ENCODE measurements around the gene FIZ1.
"Not testable (repeated sequence)": the region's sequence is repeated elsewhere in the genome, so short reads cannot be mapped to it uniquely, and the experiment has no call there.

FIZ1 gene

DNA sequence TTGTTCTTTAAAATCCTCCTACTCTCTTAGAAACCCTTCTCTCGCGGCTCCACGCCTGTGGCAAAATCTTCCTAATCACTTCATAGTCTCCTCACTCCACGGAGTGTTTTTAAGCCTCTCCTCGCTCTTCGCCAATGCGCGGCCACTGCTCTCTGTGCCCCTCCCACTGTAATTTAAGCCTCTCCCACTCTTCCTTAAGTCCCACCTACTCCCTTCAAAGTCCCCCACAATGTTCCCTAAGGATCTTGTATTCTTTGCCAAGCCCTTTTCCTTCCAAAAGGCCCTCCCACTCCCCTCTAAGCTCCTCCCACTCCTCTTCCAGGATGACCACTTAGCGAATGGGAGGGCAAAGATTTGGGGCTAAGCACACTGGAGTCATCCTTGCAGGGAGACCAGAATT is 1.3 kb downstream of the FIZ1 start:
- peaks cover 39% of the 10 kb centered on the region for H3K4me1 Mint-ChIP-seq
- peaks cover 9 to 15% of the 10 kb centered on the region in 2 donors for H3K9me3 Mint-ChIP-seq
- ATAC-seq: no peak
- no peaks in the 10 kb centered on the region for H3K27me3 Mint-ChIP-seq
- DNase-seq: no peak
- H3K27ac Mint-ChIP-seq: no peak overlapping the region
- H3K4me3 Mint-ChIP-seq: no peak overlapping the region

DNA sequence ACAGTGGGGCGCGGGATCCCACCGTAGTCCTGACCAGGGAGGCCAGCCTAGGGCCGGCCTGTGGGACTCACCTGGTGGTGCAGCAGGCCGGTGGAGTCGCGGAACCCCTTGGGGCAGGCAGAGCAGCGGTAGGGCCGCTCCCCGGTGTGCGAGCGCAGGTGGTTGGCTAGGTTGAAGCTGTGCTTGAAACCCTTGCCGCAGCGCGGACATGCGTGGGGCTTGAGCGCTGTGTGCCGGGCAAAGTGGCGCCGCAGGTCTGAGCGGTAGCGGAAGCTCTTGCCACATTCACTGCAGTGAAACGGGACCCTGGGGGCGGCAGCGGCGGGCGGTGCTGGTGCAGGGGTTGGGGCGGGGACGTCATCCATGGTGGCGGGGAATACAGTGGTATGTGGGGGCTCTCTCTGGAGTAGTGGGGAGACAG is 1.8 kb downstream of the FIZ1 start:
- Mint-ChIP-seq H3K9me3 (peaks cover 9 to 15% of the 10 kb centered on the region in 2 donors), H3K27ac (no peak overlapping the region), H3K4me3 (no peak overlapping the region), H3K4me1 (peaks cover 39% of the 10 kb centered on the region), H3K27me3 (no peaks in the 10 kb centered on the region)
- no peak for DNase-seq
- no peak for ATAC-seq

GRCh38 chr19:55596304-55596703 is 3.0 kb downstream of the FIZ1 start:
- no peak for ATAC-seq
- H3K27me3 Mint-ChIP-seq: no peaks in the 10 kb centered on the region
- peak overlapping the region in 1 of 2 donors; percentile 27 for H3K27ac Mint-ChIP-seq
- H3K9me3 Mint-ChIP-seq: peaks cover 9 to 15% of the 10 kb centered on the region in 2 donors
- H3K4me3 Mint-ChIP-seq: no peak overlapping the region
- DNase-seq: no peak
- peaks cover 28% of the 10 kb centered on the region for H3K4me1 Mint-ChIP-seq

DNA sequence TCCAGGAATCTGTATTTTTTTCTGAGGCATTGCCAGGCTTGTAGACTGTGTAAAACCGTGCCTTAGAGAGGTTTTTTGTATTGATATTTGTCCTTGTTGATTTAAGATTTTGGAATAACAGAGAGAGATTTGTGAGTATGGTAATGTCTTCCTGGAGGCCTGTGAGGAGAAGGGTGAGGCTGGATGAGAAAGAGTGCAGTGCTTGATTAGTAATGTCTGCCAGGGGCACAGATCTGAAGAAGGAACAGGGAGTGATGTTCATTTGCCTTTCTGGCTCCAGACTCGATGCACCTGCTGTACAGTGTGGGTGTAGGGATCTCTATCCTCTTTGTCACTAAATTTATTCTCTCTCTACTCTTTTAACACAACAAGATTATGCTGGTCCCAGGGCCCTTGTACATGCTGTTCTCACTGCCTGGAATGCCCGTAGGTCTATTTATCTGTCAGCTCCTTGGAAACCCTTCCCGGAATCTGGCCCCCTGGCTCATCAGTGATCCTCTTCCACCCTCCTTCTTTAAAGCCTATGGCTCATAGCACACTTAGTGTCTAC is 4.2 kb downstream of the FIZ1 start:
- Mint-ChIP-seq H3K4me1 (peaks cover 22% of the 10 kb centered on the region), H3K27ac (no peak overlapping the region), H3K9me3 (peaks cover 9 to 15% of the 10 kb centered on the region in 2 donors), H3K4me3 (no peak overlapping the region), H3K27me3 (no peaks in the 10 kb centered on the region)
- ATAC-seq (no peak), DNase-seq (no peak)

GRCh38 chr19:55593096-55593772 is 6.1 kb downstream of the FIZ1 start:
- no peak for DNase-seq
- peak; percentile 55 for ATAC-seq
- Mint-ChIP-seq H3K9me3 (peaks cover 4 to 10% of the 10 kb centered on the region in 2 donors), H3K4me3 (no peak overlapping the region), H3K27ac (no peak overlapping the region), H3K27me3 (no peaks in the 10 kb centered on the region), H3K4me1 (peaks cover 14% of the 10 kb centered on the region)

DNA sequence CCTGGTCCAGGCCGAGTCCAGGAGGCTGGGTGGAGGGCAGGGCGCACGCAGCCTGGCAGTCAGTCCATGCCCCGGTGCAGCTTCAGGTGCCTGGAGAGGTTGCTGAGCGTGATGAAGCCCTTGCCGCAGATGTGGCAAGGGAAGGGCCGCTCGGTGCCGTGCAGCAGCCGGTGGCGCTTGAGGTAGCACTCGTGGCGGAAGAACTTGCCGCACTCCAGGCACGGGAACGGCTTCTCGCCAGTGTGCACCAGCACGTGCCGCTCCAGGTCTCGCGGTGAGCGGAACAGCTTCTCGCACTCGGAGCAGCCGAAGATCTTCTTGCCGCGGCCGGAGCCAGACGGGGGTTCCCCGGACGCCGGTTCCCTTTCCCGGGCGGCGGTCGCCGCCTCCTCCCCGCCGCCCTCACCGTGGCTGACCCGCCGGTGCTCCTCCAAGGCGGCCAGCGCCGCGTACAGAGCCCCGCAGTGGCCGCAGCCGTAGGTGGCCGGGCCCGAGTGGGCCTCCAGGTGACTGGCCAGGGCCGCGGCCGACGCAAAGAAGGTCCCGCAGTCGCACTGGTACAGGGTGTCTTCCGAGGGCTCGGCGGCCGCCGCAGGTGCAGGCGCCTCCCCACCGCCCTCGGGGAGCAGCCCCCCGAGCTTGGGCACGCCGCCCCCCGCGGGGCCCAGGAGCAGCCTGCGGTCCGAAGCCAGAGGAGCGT is 6.8 kb downstream of the FIZ1 start:
- no peak overlapping the region for H3K27ac Mint-ChIP-seq
- peaks cover 4 to 10% of the 10 kb centered on the region in 2 donors for H3K9me3 Mint-ChIP-seq
- DNase-seq (no peak), ATAC-seq (no peak)
- H3K4me3 Mint-ChIP-seq: no peak overlapping the region
- H3K27me3 Mint-ChIP-seq: no peaks in the 10 kb centered on the region
- H3K4me1 Mint-ChIP-seq: peaks cover 7% of the 10 kb centered on the region

GRCh38 chr19:55591555-55591954 is 7.8 kb downstream of the FIZ1 start:
- Mint-ChIP-seq H3K27ac (no peak overlapping the region), H3K27me3 (no peaks in the 10 kb centered on the region)

DNA sequence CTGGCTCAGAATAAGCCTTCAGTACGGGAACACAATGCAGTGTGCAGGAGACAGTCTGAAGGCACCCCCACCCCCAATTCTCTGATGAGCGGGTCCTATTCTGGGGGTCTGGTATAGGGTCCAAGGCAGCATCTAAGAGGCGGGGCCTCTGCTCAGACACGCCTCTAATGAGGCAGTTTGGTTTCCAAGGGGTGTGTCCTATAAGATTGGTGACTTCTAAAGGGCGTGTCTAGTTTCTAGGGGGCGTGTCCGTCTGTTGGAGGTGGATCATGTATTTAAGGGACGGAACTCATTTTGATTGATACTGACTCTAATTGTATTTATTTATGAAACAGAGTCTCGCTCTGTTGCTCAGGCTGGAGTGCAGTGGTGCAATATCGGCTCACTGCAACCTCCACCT is 8.7 kb downstream of the FIZ1 start:
- no peak overlapping the region for H3K4me3 Mint-ChIP-seq
- H3K4me1 Mint-ChIP-seq: peaks cover 20% of the 10 kb centered on the region
- no peaks in the 10 kb centered on the region for H3K27me3 Mint-ChIP-seq
- ATAC-seq (no peak), DNase-seq (no peak)
- H3K27ac Mint-ChIP-seq: no peak overlapping the region
- H3K9me3 Mint-ChIP-seq: peaks cover 4 to 10% of the 10 kb centered on the region in 2 donors

More at GRCh38 chr19:55591555-55591954, 7.8 kb downstream of the FIZ1 start:
- Mint-ChIP-seq H3K4me3 (no peak overlapping the region), H3K4me1 (peaks cover 11% of the 10 kb centered on the region), H3K9me3 (peaks cover 4 to 10% of the 10 kb centered on the region in 2 donors)
- DNase-seq (no peak), ATAC-seq (no peak)

DNA sequence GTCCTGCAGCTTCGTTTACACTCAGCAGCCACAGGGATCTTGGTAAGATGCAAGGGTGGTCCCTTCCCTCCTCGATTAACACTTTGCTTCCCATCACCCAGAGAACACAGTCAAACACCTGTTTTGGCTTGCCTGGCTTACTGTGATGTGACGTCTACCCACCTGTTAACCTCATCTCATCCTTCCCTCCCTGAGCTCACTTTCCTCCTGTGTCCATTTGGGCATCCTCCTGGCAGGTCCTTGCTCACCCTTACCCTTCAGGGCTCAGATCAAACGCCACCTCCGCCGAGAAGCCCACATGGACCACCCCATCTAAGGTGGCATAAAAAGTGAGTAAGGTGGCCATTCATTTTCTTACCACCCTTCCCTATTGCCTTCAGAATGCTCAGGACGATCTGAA is 9.2 kb downstream of the FIZ1 start:
- H3K4me1 Mint-ChIP-seq: peaks cover 25% of the 10 kb centered on the region
- H3K4me3 Mint-ChIP-seq: no peak overlapping the region
- ATAC-seq: no peak
- peaks cover 4 to 5% of the 10 kb centered on the region in 2 donors for H3K9me3 Mint-ChIP-seq
- no peak overlapping the region for H3K27ac Mint-ChIP-seq
- no peaks in the 10 kb centered on the region for H3K27me3 Mint-ChIP-seq
- no peak for DNase-seq

DNA sequence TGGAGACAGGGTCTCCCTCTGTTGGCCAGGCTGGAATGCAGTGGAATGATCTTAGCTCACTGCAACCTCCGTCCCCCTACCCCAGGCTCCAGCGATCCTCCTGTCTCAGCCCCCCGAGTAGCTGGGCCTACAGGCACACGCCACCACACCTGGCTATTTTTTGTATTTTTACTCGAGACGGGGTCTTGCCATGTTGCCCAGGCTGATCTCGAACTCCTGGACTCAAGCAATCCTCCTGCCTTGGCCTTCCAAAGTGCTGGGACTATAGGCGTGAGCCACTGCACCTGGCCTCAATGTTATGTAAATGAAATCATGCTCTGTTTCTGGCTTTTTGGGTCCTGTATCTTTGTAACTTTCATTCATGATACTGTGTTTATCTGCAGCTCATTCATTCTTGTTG is 10.6 kb downstream of the FIZ1 start:
- H3K4me1 Mint-ChIP-seq: peaks cover 32% of the 10 kb centered on the region
- no peak overlapping the region for H3K4me3 Mint-ChIP-seq
- no peak for DNase-seq
- ATAC-seq: no peak
- H3K27me3 Mint-ChIP-seq: no peaks in the 10 kb centered on the region
- no peaks in the 10 kb centered on the region for H3K9me3 Mint-ChIP-seq
- no peak overlapping the region for H3K27ac Mint-ChIP-seq

- peak overlapping the region in 1 of 2 donors; percentile 63 for H3K27ac Mint-ChIP-seq
- ATAC-seq (peak; percentile 98), DNase-seq (peak; percentile 92 to 95)
- no peaks in the 10 kb centered on the region for H3K27me3 Mint-ChIP-seq
- H3K9me3 Mint-ChIP-seq: no peaks in the 10 kb centered on the region
- peak overlapping the region; percentile 81 to 85 for H3K4me3 Mint-ChIP-seq
- H3K4me1 Mint-ChIP-seq: peaks cover 35% of the 10 kb centered on the region
These were observed 12.2 kb downstream of the FIZ1 start for GRCh38 chr19:55586976-55587668.

DNA sequence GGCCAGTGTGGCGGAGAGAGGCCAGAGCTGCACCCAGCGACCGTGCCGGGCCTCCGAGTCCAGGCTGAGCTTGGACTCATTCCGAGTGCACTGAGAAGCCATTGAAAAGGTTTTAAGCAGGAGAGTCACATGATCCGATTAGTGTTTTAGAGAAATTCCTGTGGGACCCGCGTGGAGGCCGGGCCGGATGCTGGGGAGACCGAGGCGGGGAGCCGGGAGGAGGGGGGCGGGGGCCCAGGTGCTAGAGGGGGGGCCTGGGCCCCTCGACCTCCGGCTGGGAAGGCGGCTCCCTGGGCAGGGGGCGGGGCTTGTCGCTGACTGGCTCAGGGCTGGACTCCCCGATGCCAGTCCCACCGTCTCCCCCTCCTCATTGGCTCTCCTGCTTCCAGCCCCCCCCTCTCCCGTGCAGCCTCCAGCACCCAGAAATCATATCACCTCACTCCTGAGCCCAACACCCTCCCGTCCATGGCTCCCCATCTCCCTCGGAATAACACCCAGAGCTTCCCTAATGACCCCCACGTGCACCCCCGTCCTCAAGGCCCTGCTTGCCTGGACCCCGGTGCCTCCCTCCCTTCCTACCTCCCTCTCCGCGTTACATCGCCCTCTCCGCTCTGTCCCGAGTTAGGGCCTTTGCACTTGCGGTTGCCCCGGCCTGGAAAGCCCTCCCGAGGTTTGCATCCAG is 13.5 kb downstream of the FIZ1 start:
- Mint-ChIP-seq H3K9me3 (no peaks in the 10 kb centered on the region), H3K4me1 (peaks cover 46% of the 10 kb centered on the region), H3K27me3 (no peaks in the 10 kb centered on the region), H3K4me3 (peak overlapping the region; percentile 81 to 85), H3K27ac (peak overlapping the region; percentile 42 to 46)
- ATAC-seq (peak; percentile 51), DNase-seq (peak in 1 of 2 donors; percentile 48)

DNA sequence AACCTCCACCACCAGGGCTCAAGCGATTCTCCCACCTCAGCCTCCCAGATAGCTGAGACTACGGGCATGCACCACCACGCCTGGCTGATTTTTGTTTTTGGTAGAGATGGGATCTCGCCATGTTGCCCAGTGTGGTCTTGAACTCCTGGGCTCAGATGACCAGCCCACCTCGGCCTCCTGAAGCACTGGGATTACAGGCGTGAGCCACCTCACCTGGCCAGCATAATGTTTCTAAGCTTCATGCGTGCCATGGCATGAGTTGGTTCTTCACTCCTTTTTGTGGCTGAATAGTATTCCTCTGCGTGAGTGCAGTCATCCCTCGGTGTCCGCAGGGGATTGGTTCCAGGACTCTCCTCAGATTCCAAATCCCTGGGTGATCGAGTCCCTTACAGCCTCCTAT is 14.4 kb downstream of the FIZ1 start:
- Mint-ChIP-seq H3K4me1 (peaks cover 49% of the 10 kb centered on the region), H3K27ac (no peak overlapping the region), H3K4me3 (peak overlapping the region in 1 of 2 donors; percentile 81), H3K9me3 (no peaks in the 10 kb centered on the region), H3K27me3 (no peaks in the 10 kb centered on the region)
- DNase-seq (no peak), ATAC-seq (no peak)

DNA sequence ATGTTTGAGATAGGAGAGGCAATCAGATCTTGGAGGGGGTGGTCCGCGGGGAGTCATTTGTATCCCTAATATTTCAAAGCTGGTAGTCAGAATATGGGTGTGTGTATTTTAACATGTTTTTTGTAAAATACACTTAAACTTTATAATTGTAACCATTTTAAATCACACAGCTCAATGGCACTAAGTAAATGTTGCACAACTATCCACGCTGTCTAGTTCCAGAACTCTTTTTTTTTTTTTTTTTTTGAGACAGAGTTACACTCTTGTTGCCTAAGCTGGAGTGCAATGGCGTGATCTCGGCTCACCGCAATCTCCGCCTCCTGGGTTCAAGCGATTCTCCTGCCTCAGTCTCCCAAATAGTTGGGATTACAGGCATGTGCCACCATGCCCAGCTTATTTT is 15.4 kb downstream of the FIZ1 start:
- H3K4me1 Mint-ChIP-seq: peaks cover 54% of the 10 kb centered on the region
- not testable (repeated sequence) for H3K4me3 Mint-ChIP-seq, H3K27me3 Mint-ChIP-seq, H3K9me3 Mint-ChIP-seq, ATAC-seq, H3K27ac Mint-ChIP-seq, DNase-seq

DNA sequence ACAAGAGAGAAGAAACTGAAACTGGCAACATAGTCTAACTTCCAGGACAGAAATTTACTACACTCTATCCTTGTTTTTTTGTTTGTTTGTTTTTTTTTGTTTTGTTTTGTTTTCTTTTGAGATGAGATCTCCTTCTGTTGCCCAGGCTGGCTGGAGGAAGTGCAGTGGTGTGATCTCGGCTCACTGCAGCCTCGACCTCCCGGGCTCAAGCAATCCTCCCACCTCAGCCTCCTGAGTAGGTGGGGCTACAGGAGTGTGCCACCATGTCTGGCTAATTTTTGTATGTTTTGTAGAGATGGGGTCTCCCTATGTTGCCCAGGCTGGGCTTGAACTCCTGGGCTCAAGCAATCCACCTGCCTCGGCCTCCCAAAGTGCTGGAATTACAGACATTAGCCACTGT is 17.0 kb downstream of the FIZ1 start:
- DNase-seq, H3K27me3 Mint-ChIP-seq, H3K9me3 Mint-ChIP-seq, ATAC-seq, H3K4me3 Mint-ChIP-seq, H3K27ac Mint-ChIP-seq: not testable (repeated sequence)
- H3K4me1 Mint-ChIP-seq: peaks cover 51% of the 10 kb centered on the region

All from stimulated activated naive CD8-positive, alpha-beta T cell treated with anti-CD3 and anti-CD28 coated beads, Interleukin-15, amount 100 ng/mL, for 72 hours (primary cell).